OCI-LY7 (cell line): Measurements from ENCODE around the gene NCK2.

Source experiments
- EZH2phosphoT487 ChIP-seq: fragments of 200-600 bp; sonication (generic); IDR thresholded peaks from 2 replicates; pipeline ENCODE4 v1.6.1; 2018; ENCODE audit warnings: low read depth, borderline replicate concordance, mild to moderate bottlenecking, mixed run types, antibody characterized with exemption, low read length, moderate library complexity, mixed read lengths
- TF ChIP-seq, protein P1 (sequence below): fragments of 200-600 bp; sonication (generic); conservative IDR thresholded peaks from 2 replicates; pipeline ENCODE4 v1.5.1; 2014; ENCODE audit warnings: mild to moderate bottlenecking, antibody characterized with exemption, low read length, moderate library complexity, mixed read lengths

DNA sequence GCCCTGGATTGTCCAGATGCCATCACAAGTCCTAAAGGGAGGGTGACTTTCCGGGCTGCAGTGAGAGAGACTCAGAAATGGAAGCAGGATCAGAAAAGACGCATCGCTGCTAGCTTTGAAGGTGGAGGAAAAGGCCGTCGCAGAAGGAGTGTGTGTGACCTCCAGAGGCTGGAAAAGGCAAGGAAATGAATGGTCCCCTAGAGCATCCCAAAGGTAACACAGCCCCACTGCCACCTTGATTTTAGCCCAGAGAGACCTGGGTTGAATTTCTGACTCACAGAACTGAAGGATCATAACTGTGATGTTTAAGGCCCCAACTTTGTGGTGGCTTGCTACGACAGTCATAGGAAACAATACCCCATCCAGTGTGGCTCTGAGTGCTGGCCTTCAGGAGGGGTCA is 8.6 kb upstream of the NCK2 start:
- TF ChIP-seq, protein P1, sequence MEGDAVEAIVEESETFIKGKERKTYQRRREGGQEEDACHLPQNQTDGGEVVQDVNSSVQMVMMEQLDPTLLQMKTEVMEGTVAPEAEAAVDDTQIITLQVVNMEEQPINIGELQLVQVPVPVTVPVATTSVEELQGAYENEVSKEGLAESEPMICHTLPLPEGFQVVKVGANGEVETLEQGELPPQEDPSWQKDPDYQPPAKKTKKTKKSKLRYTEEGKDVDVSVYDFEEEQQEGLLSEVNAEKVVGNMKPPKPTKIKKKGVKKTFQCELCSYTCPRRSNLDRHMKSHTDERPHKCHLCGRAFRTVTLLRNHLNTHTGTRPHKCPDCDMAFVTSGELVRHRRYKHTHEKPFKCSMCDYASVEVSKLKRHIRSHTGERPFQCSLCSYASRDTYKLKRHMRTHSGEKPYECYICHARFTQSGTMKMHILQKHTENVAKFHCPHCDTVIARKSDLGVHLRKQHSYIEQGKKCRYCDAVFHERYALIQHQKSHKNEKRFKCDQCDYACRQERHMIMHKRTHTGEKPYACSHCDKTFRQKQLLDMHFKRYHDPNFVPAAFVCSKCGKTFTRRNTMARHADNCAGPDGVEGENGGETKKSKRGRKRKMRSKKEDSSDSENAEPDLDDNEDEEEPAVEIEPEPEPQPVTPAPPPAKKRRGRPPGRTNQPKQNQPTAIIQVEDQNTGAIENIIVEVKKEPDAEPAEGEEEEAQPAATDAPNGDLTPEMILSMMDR, result no peak
- no peak for TF ChIP-seq EZH2phosphoT487
